IMR-90 (cell line): ENCODE measurements around the gene FOSL2. TPM values are rescaled to one million over a fixed set of nuclear protein-coding genes. Genes with fewer than 3 reads are reported as not detected.

Experiments
- ATAC-seq: fragments of 200-7000 bp; cut with Tn5 transposase; 2 replicates; pipeline ENCODE4 v1.9.1; 2020; ENCODE audit warnings: low read depth, mild to moderate bottlenecking, moderate library complexity
- BruUV-seq: library from RNA; stranded (reverse); fragments of 400-500 nt; replicated peaks from 2 replicates; lab custom pipeline; 2021; lab: Mats Ljungman, UMichigan
- CTCF ChIA-PET: fragments of 300-600 bp; formaldehyde crosslinking; extraction: SDS; loops from one replicate; lab custom pipeline; 2021; ENCODE audit warnings: antibody characterized with exemption; lab: Yijun Ruan, JAX
- POLR2A ChIA-PET: fragments of 300-600 bp; sonication (Branson Sonifier 250); formaldehyde crosslinking; loops from one replicate; lab custom pipeline; 2022; ENCODE audit warnings: antibody characterized with exemption; ENCODE audit not compliant: unreplicated experiment; lab: Charles Lee
- DNase-seq: peaks from one replicate; pipeline ENCODE4 v3.0.0; 2013
- H2AFZ ChIP-seq: replicated peaks from 2 replicates; pipeline ENCODE3; 2013; ENCODE audit warnings: low read length, mild to moderate bottlenecking; ENCODE audit not compliant: poor library complexity
- H2AK5ac ChIP-seq: 2 replicates; pipeline ENCODE4 v1.6.1; 2013; ENCODE audit warnings: low read depth, low read length, inconsistent platforms
- H2AK9ac ChIP-seq: replicated peaks from 2 replicates; pipeline ENCODE3; 2013; ENCODE audit warnings: mild to moderate bottlenecking, low read depth, low read length, moderate library complexity; ENCODE audit not compliant: poor library complexity
- H2BK120ac ChIP-seq: 2 replicates; pipeline ENCODE4 v1.6.1; 2013; ENCODE audit warnings: low read depth, low read length, inconsistent platforms
- H2BK15ac ChIP-seq: 3 replicates; pipeline ENCODE4 v1.6.1; 2013; ENCODE audit warnings: low read depth, low read length, inconsistent platforms
- H2BK20ac ChIP-seq: 2 replicates; pipeline ENCODE4 v1.6.1; 2013; ENCODE audit warnings: low read depth, mild to moderate bottlenecking, inconsistent platforms, low read length, moderate library complexity
- H2BK5ac ChIP-seq: 2 replicates; pipeline ENCODE4 v1.6.1; 2013; ENCODE audit warnings: mild to moderate bottlenecking, low read depth, low read length, inconsistent platforms; ENCODE audit not compliant: poor library complexity, severe bottlenecking
- H3K14ac ChIP-seq: replicated peaks from 2 replicates; pipeline ENCODE4 v1.6.1; 2013; ENCODE audit warnings: low read depth, low read length, inconsistent platforms
- H3K18ac ChIP-seq: 2 replicates; pipeline ENCODE4 v1.6.1; 2013; ENCODE audit warnings: low read depth, low read length, control low read depth
- H3K23ac ChIP-seq: 2 replicates; pipeline ENCODE4 v1.6.1; 2013; ENCODE audit warnings: low read depth, low read length, inconsistent platforms
- H3K27ac ChIP-seq: 2 replicates; pipeline ENCODE4 v1.5.1; 2013; ENCODE audit warnings: mild to moderate bottlenecking, control low read depth, low read length; ENCODE audit not compliant: insufficient read depth
- H3K27me3 ChIP-seq: 2 replicates; pipeline ENCODE4 v1.6.1; 2013; ENCODE audit warnings: low read length; ENCODE audit not compliant: control insufficient read depth, insufficient read depth
- H3K36me3 ChIP-seq: 2 replicates; pipeline ENCODE4 v1.6.1; 2013; ENCODE audit warnings: low read length, mixed read lengths; ENCODE audit not compliant: control insufficient read depth, insufficient read depth
- H3K4ac ChIP-seq: 2 replicates; pipeline ENCODE4 v1.6.1; 2013; ENCODE audit warnings: low read depth, low read length, inconsistent platforms
- H3K4me1 ChIP-seq: 2 replicates; pipeline ENCODE4 v1.6.1; 2013; ENCODE audit warnings: low read length, mixed read lengths; ENCODE audit not compliant: control insufficient read depth, insufficient read depth
- H3K4me2 ChIP-seq: 2 replicates; pipeline ENCODE4 v1.6.1; 2013; ENCODE audit warnings: low read depth, mild to moderate bottlenecking, control low read depth, low read length, moderate library complexity
- H3K4me3 ChIP-seq: 2 replicates; pipeline ENCODE4 v1.5.1; 2013; ENCODE audit warnings: low read depth, mild to moderate bottlenecking, control low read depth, low read length, moderate library complexity; ENCODE audit not compliant: insufficient read depth
- H3K56ac ChIP-seq: 2 replicates; pipeline ENCODE4 v1.6.1; 2013; ENCODE audit warnings: low read length, inconsistent platforms; ENCODE audit not compliant: insufficient read depth; ENCODE audit errors: extremely low read depth
- H3K79me1 ChIP-seq, 2 experiments: 2 replicates each; pipeline ENCODE4 v1.6.1; 2013; ENCODE audit warnings: low read length in 2 of 2, inconsistent platforms in 1 of 2, low read depth in 1 of 2
- H3K9ac ChIP-seq: 2 replicates; pipeline ENCODE4 v1.6.1; 2013; ENCODE audit warnings: low read depth, low read length, control low read depth
- H3K9me1 ChIP-seq: 2 replicates; pipeline ENCODE4 v1.6.1; 2013; ENCODE audit warnings: low read length, inconsistent platforms; ENCODE audit not compliant: insufficient read depth
- H3K9me3 ChIP-seq: 2 replicates; pipeline ENCODE4 v1.6.1; 2013; ENCODE audit warnings: low read length; ENCODE audit not compliant: control insufficient read depth, insufficient read depth
- H4K20me1 ChIP-seq: 2 replicates; pipeline ENCODE4 v1.6.1; 2013; ENCODE audit warnings: low read length, inconsistent platforms; ENCODE audit not compliant: insufficient read depth
- H4K5ac ChIP-seq: 2 replicates; pipeline ENCODE4 v1.6.1; 2013; ENCODE audit warnings: mild to moderate bottlenecking, low read depth, low read length, control low read depth
- H4K8ac ChIP-seq, 2 experiments: 2 replicates each; pipeline ENCODE4 v1.6.1; 2013; ENCODE audit warnings: low read depth in 2 of 2, low read length in 2 of 2, control low read depth in 1 of 2, inconsistent platforms in 1 of 2
- H4K91ac ChIP-seq: 2 replicates; pipeline ENCODE4 v1.6.1; 2013; ENCODE audit warnings: low read depth, low read length, inconsistent platforms; ENCODE audit not compliant: insufficient read depth
- CEBPB ChIP-seq: IDR thresholded peaks from 2 replicates; pipeline ENCODE4 v1.6.1; 2012; ENCODE audit warnings: low read depth, low read length, improper control_type of control experiment
- MAZ ChIP-seq: IDR thresholded peaks from 2 replicates; pipeline ENCODE4 v1.6.1; 2012; ENCODE audit warnings: low read depth, mild to moderate bottlenecking, low read length, improper control_type of control experiment, moderate library complexity, borderline replicate concordance
- WGBS, 2 experiments: methylation state at CpG; one replicate each; pipeline versions ENCODE4 v1.1.5 to v1.1.7; 2013; ENCODE audit warnings: missing lambda C conversion rate in 2 of 2; ENCODE audit not compliant: insufficient read length in 1 of 2; ENCODE audit errors: extremely low coverage in 2 of 2; 5-methylcytosine and 5-hydroxymethylcytosine counted together
- dilution Hi-C: fragments of 300-500 bp; cut with HindIII; formaldehyde crosslinking; loops from one replicate; pipeline ENCODE4 v1.14.3; 2018; ENCODE audit warnings: low sequenced_read_pairs; ENCODE audit not compliant: unreplicated experiment
- in situ Hi-C: fragments of 300-500 bp; cut with MboI; formaldehyde crosslinking; loops from 3 replicates; pipeline ENCODE4 v1.14.3; 2019; ENCODE audit warnings: low sequenced_read_pairs, inconsistent platforms, mixed read lengths
- intact Hi-C: fragments of 100-400 bp; cut with micrococcal nuclease; formaldehyde crosslinking; loops from 2 replicates; pipeline ENCODE4 v1.10.0; 2022
- polyA plus RNA-seq, 3 experiments: library from polyadenylated mRNA; depleted of rRNA; stranded (reverse); fragments of >200 nt; gene quantifications; 2 replicates each; pipeline ENCODE4 v1.2.3, GENCODE V29; 2012; ENCODE audit warnings: low replicate concordance in 1 of 3
- total RNA-seq: library from RNA; depleted of rRNA; stranded (reverse); fragments of >200 nt; gene quantifications from 2 replicates; pipeline ENCODE4 v1.2.3, GENCODE V29; 2012

The FOSL2 gene
- total and polyA plus RNA-seq, 2 of the 4 experiments (the other 2 are of a cell fraction): 31.4 to 46.3 TPM

- no peak; the same call in 1 of the 2 replicates for ATAC-seq
- Histone ChIP-seq H3K9ac (no peak overlapping the region), H4K8ac (no peak overlapping the region), H2AK5ac (no peak overlapping the region), H3K4me1 (no peaks in the 10 kb centered on the region), H3K23ac (no peak overlapping the region), H4K91ac (no peak overlapping the region), H3K18ac (no peak overlapping the region), H4K20me1 (no peaks in the 10 kb centered on the region), H3K4ac (no peak overlapping the region; the same call in 1 of the 2 replicates), H3K9me3 (peaks cover 5% of the 10 kb centered on the region), H3K27me3 (no peaks in the 10 kb centered on the region), H3K56ac (no peak overlapping the region), H2BK15ac (no peak overlapping the region), H3K4me3 (no peak overlapping the region), H2BK120ac (no peak overlapping the region), H2BK20ac (no peak overlapping the region), H3K27ac (no peak overlapping the region), H3K4me2 (no peak overlapping the region), H2AFZ (peak overlapping the region; percentile 67), H4K5ac (no peak overlapping the region), H3K14ac (no peak overlapping the region), H3K9me1 (0 out of 2 replicates have a peak, but pooled peaks cover 5% of the 10 kb centered on the region), H3K36me3 (no peaks in the 10 kb centered on the region), H2BK5ac (no peak overlapping the region), H2AK9ac (no peak overlapping the region), H3K79me1 (no peaks in the 10 kb centered on the region)
- no TSS peak for BruUV-seq
- TF ChIP-seq MAZ (no peak), CEBPB (peak; percentile 15; the same call in 1 of the 2 replicates)
- CTCF ChIA-PET: no interaction called here
- POLR2A ChIA-PET: no interaction called here
- in situ Hi-C loops (no loop called here), dilution Hi-C loops (no loop called here), intact Hi-C loops (no loop called here)
- DNase-seq: no peak
- WGBS, 2 experiments: 87% methylated on average over 8 of the region's 18 CpGs; no CpG with 5 or more reads in 1 of the 2 experiments
Measured at GRCh38 chr2:28437149-28437835, 44.6 kb downstream of the FOSL2 start.
